ENCODE results near the gene KRI1.
"Not testable (repeated sequence)": the region's sequence is repeated elsewhere in the genome, so short reads cannot be mapped to it uniquely, and the experiment has no call there.

GRCh38 chr19:10551006-10551405 is 14.8 kb downstream of the KRI1 start:
- TF ChIP-seq CTCF (IDR thresholded peaks at IDR 0.05); POLR2AphosphoS5 (IDR thresholded peaks at IDR 0.05; ENCODE audit: insufficient read depth in 1 of 2, low read depth in 1 of 2); POLR2A (IDR thresholded peaks at IDR 0.05): not testable (repeated sequence)
